Endothelial cell of umbilical vein (primary cell): ENCODE data around the gene MFN2. TPM values are rescaled to one million over a fixed set of nuclear protein-coding genes. Genes with fewer than 3 reads are reported as not detected.

Experiments used
- BruUV-seq: library from RNA; stranded (reverse); fragments of 400-500 nt; replicated peaks from 2 replicates; lab custom pipeline; 2021; lab: Mats Ljungman, UMichigan
- CTCF ChIA-PET: fragments of 300-600, 350-600 bp; sonication (Branson Sonifier 250); formaldehyde crosslinking; loops from one replicate; lab custom pipeline; 2021; ENCODE audit warnings: antibody characterized with exemption, inconsistent platforms; lab: Charles Lee
- POLR2A ChIA-PET: fragments of 300-600, 350-600 bp; sonication (Branson Sonifier 250); formaldehyde crosslinking; loops from one replicate; lab custom pipeline; 2021; ENCODE audit warnings: antibody characterized with exemption, inconsistent platforms; lab: Charles Lee
- DNase-seq: peaks from one replicate; pipeline ENCODE4 v3.0.0-alpha.2; 2011; ENCODE audit warnings: low read depth, low spot score
- FAIRE-seq: peaks from 2 replicates; lab custom pipeline; 2011; peaks lifted over from hg19 to GRCh38; lab: Jason Lieb, UNC
- H2AFZ ChIP-seq: 2 replicates; pipeline ENCODE4 v1.6.0; 2012; ENCODE audit warnings: low read depth, low read length, control low read depth, inconsistent platforms
- H3K27ac ChIP-seq: 2 replicates; pipeline ENCODE4 v1.5.1; 2011; ENCODE audit warnings: low read depth, mild to moderate bottlenecking, control low read depth, low read length, moderate library complexity; ENCODE audit not compliant: insufficient read depth
- H3K27me3 ChIP-seq, 2 experiments: 2 replicates each; pipeline versions ENCODE4 v1.6.0 to v1.6.1; 2011; ENCODE audit warnings: low read length in 2 of 2, mixed read lengths in 1 of 2; ENCODE audit not compliant: control insufficient read depth in 2 of 2, insufficient read depth in 2 of 2
- H3K36me3 ChIP-seq, 2 experiments: 2 replicates in 1 of 2; 3 replicates in 1 of 2; pipeline ENCODE4 v1.5.1; 2011; ENCODE audit warnings: low read length in 2 of 2, mild to moderate bottlenecking in 1 of 2, moderate library complexity in 1 of 2; ENCODE audit not compliant: control insufficient read depth in 2 of 2, insufficient read depth in 2 of 2; ENCODE audit errors: extremely low read depth in 1 of 2
- H3K4me1 ChIP-seq: 3 replicates; pipeline ENCODE4 v1.5.1; 2011; ENCODE audit warnings: mild to moderate bottlenecking, low read length; ENCODE audit not compliant: control insufficient read depth, insufficient read depth; ENCODE audit errors: extremely low read depth
- H3K4me2 ChIP-seq: 2 replicates; pipeline ENCODE4 v1.6.1; 2011; ENCODE audit warnings: low read length, control low read depth, mixed read lengths; ENCODE audit not compliant: insufficient read depth
- H3K4me3 ChIP-seq, 3 experiments: fragments of 200-600 bp in 1 of 3; sonication (generic), shearing (Covaris generic) in 1 of 3; replicated peaks in 1 of 3; 2 replicates each; pipeline ENCODE4 v1.5.1; 2011 to 2016; ENCODE audit warnings: control low read depth in 3 of 3, low read length in 3 of 3, mild to moderate bottlenecking in 2 of 3, inconsistent platforms in 1 of 3, low read depth in 1 of 3, moderate library complexity in 1 of 3; ENCODE audit not compliant: insufficient read depth in 1 of 3
- H3K79me2 ChIP-seq: 2 replicates; pipeline ENCODE4 v1.6.0; 2012; ENCODE audit warnings: low read length, inconsistent platforms; ENCODE audit not compliant: control insufficient read depth, insufficient read depth
- H3K9ac ChIP-seq: replicated peaks from 2 replicates; pipeline ENCODE3; 2011; ENCODE audit warnings: low read length, control low read depth; ENCODE audit not compliant: insufficient read depth; ENCODE audit errors: extremely low read depth
- H3K9me1 ChIP-seq: replicated peaks from 3 replicates; pipeline ENCODE4 v1.6.0; 2011; ENCODE audit warnings: mild to moderate bottlenecking, low read length; ENCODE audit not compliant: control insufficient read depth, insufficient read depth; ENCODE audit errors: extremely low read depth
- H3K9me3 ChIP-seq: replicated peaks from 2 replicates; pipeline ENCODE4 v1.5.1; 2012; ENCODE audit warnings: low read length, inconsistent platforms; ENCODE audit not compliant: control insufficient read depth, insufficient read depth
- H4K20me1 ChIP-seq: replicated peaks from 2 replicates; pipeline ENCODE3; 2011; ENCODE audit warnings: mild to moderate bottlenecking, low read length; ENCODE audit not compliant: control insufficient read depth, insufficient read depth; ENCODE audit errors: extremely low read depth
- CTCF ChIP-seq, 2 donors: IDR thresholded peaks; 1 replicate in 1 of 2; 2 replicates in 1 of 2; pipeline ENCODE4 v1.5.1; 2011; ENCODE audit warnings: low read length in 2 of 2, mild to moderate bottlenecking in 2 of 2, moderate library complexity in 2 of 2, control low read depth in 1 of 2, inconsistent platforms in 1 of 2, low read depth in 1 of 2; ENCODE audit not compliant: insufficient read depth in 1 of 2; ENCODE audit errors: extremely low read depth in 1 of 2
- EZH2 ChIP-seq: IDR thresholded peaks from 2 replicates; pipeline ENCODE4 v1.6.1; 2012; ENCODE audit warnings: borderline replicate concordance, low read depth, mild to moderate bottlenecking, moderate library complexity, low read length, inconsistent platforms; ENCODE audit not compliant: severe bottlenecking
- FOS ChIP-seq: IDR thresholded peaks from 2 replicates; pipeline ENCODE4 v1.6.1; 2011; ENCODE audit warnings: mild to moderate bottlenecking, low read length, moderate library complexity, borderline replicate concordance; ENCODE audit not compliant: insufficient read depth
- GATA2 ChIP-seq: IDR thresholded peaks from 2 replicates; pipeline ENCODE4 v1.7.0; 2011; ENCODE audit warnings: low read depth, mild to moderate bottlenecking, moderate library complexity, mixed read lengths, low read length; ENCODE audit not compliant: insufficient read length, insufficient read depth
- JUN ChIP-seq: IDR thresholded peaks from 2 replicates; pipeline ENCODE4 v1.6.1; 2011; ENCODE audit warnings: borderline replicate concordance, low read depth; ENCODE audit not compliant: insufficient read length, insufficient read depth
- MYC ChIP-seq: IDR thresholded peaks from one replicate; pipeline ENCODE4 v1.6.1; 2011; ENCODE audit warnings: mild to moderate bottlenecking, low read depth, low read length
- POLR2A ChIP-seq: IDR thresholded peaks from 2 replicates; pipeline ENCODE4 v1.6.1; 2012; ENCODE audit warnings: low read depth, mild to moderate bottlenecking, control low read depth, low read length
- POLR2AphosphoS5 ChIP-seq: IDR thresholded peaks from 2 replicates; pipeline ENCODE4 v1.6.1; 2012; ENCODE audit warnings: low read depth, mild to moderate bottlenecking, control low read depth, low read length, moderate library complexity; ENCODE audit not compliant: insufficient read depth
- dilution Hi-C: fragments of 300-500 bp; cut with MboI; formaldehyde crosslinking; loops from one replicate; pipeline ENCODE4 v1.15.0; 2019; ENCODE audit warnings: low sequenced_read_pairs; ENCODE audit not compliant: extremely low pct_ligation_motif_present
- intact Hi-C: fragments of 100-400 bp; cut with micrococcal nuclease; formaldehyde crosslinking; loops from one replicate; pipeline ENCODE4 v1.10.0; 2022
- polyA plus RNA-seq, 4 experiments: library from polyadenylated mRNA; depleted of rRNA in 3 of 4; stranded (reverse) in 3 of 4; unstranded in 1 of 4; fragments of >200 nt; gene quantifications; 2 replicates each; pipeline versions ENCODE4 v1.2.1 to v1.2.3, GENCODE V29; 2011 to 2012; ENCODE audit warnings: missing spikeins in 1 of 4
- total RNA-seq: library from RNA; stranded (reverse); gene quantifications from 2 replicates; pipeline ENCODE4 v1.2.3, GENCODE V29; 2021
- TF ChIP-seq, protein P1 (sequence below): IDR thresholded peaks from 2 replicates; pipeline ENCODE4 v1.6.1; 2011; ENCODE audit not compliant: insufficient read depth, insufficient read length

MFN2 gene
- total and polyA plus RNA-seq, 2 donors (not counting 3 experiments of a cell fraction or from before 2014, with no cell fraction given), result 51.4 to 82.4 TPM

- Histone ChIP-seq H3K79me2 (no peaks in the 10 kb centered on the region), H3K36me3 (peaks cover 0 to 12% of the 10 kb centered on the region in 2 experiments), H3K9ac (no peak overlapping the region), H3K4me3 (no peak overlapping the region), H3K4me2 (no peak overlapping the region), H3K27ac (no peak overlapping the region), H3K4me1 (no peaks in the 10 kb centered on the region), H3K9me1 (no peaks in the 10 kb centered on the region), H3K27me3 (no peaks in the 10 kb centered on the region), H2AFZ (no peak overlapping the region), H3K9me3 (no peaks in the 10 kb centered on the region), H4K20me1 (no peaks in the 10 kb centered on the region)
- intact Hi-C loops (no loop called here), dilution Hi-C loops (no loop called here)
- DNase-seq (no peak), FAIRE-seq (no peak)
- CTCF ChIA-PET, result no interaction called here
- POLR2A ChIA-PET, result no interaction called here
- TF ChIP-seq, protein P1, sequence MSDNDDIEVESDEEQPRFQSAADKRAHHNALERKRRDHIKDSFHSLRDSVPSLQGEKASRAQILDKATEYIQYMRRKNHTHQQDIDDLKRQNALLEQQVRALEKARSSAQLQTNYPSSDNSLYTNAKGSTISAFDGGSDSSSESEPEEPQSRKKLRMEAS, result no peak
- TF ChIP-seq MYC (no peak), POLR2A (no peak), POLR2AphosphoS5 (no peak), CTCF (IDR thresholded peaks at IDR 0.05; ENCODE audit: extremely low read depth in 1 of 2, insufficient read depth in 1 of 2, low read depth in 1 of 2, low read length in 2 of 2) (no peak), GATA2 (no peak), FOS (no peak), EZH2 (no peak), JUN (no peak)
- BruUV-seq, result no TSS peak
These were observed 54.1 kb downstream of the MFN2 start for GRCh38 chr1:12034381-12034801.
